ENCODE data around the gene HTRA3. TPM values are rescaled to one million over a fixed set of nuclear protein-coding genes. Genes with fewer than 3 reads are reported as not detected.

The HTRA3 gene
- polyA plus RNA-seq, 1 donor from 2014 or later, result not detected

GRCh38 chr4:8319731-8320385 lies 50.3 kb downstream of the HTRA3 start:
- TF ChIP-seq POLR2AphosphoS5 (IDR thresholded peaks at IDR 0.05), result no peak
- no peak for TF ChIP-seq EP300 (conservative IDR thresholded peaks at IDR 0.05; ENCODE audit: poor library complexity, severe bottlenecking)
- no peak for TF ChIP-seq REST (IDR thresholded peaks at IDR 0.05; ENCODE audit: borderline replicate concordance)
- no peak for TF ChIP-seq RAD21 (conservative IDR thresholded peaks at IDR 0.05)
- TF ChIP-seq TAF1 (IDR thresholded peaks at IDR 0.05; ENCODE audit: low read depth), result no peak
- TF ChIP-seq EZH2 (IDR thresholded peaks at IDR 0.05; ENCODE audit: borderline replicate concordance, insufficient read depth, low read length, poor library complexity, severe bottlenecking), result no peak
- TF ChIP-seq SMC3 (conservative IDR thresholded peaks at IDR 0.05; ENCODE audit: poor library complexity), result no peak
- no peak for TF ChIP-seq MXI1 (conservative IDR thresholded peaks at IDR 0.05; ENCODE audit: poor library complexity, severe bottlenecking)
- no peak for TF ChIP-seq CTCF (IDR thresholded peaks at IDR 0.05; ENCODE audit: poor library complexity, severe bottlenecking)
- Histone ChIP-seq H2AFZ (ENCODE audit: low read depth, low read length) (no peak overlapping the region), H3K27ac (ENCODE audit: low read length) (no peak overlapping the region), H3K9ac (ENCODE audit: low read length) (no peak overlapping the region), H3K4me3 (ENCODE audit: low read length) (no peak overlapping the region), H3K27me3 (ENCODE audit: insufficient read depth, low read depth, low read length) (no peaks in the 10 kb centered on the region), H3K36me3 (ENCODE audit: insufficient read depth, low read length) (no peaks in the 10 kb centered on the region), H4K20me1 (ENCODE audit: insufficient read depth) (no peaks in the 10 kb centered on the region), H3F3A (ENCODE audit: insufficient read depth, low read length, poor library complexity, severe bottlenecking) (no peaks in the 10 kb centered on the region), H3K9me2 (ENCODE audit: insufficient read depth, low read length) (no peaks in the 10 kb centered on the region), H3K4me2 (ENCODE audit: low read length) (no peak overlapping the region), H3K79me2 (replicated peaks; ENCODE audit: insufficient read depth, low read length) (no peaks in the 10 kb centered on the region), H3K9me3 (ENCODE audit: low read length) (no peaks in the 10 kb centered on the region)

GRCh38 chr4:8320386-8320750 lies 50.8 kb downstream of the HTRA3 start:
- H3K9ac ChIP-seq (ENCODE audit: low read length), result no peak overlapping the region
- no peaks in the 10 kb centered on the region for H3K9me3 ChIP-seq (ENCODE audit: low read length)
- no peaks in the 10 kb centered on the region for H4K20me1 ChIP-seq (ENCODE audit: insufficient read depth)
- H3K27me3 ChIP-seq (ENCODE audit: insufficient read depth, low read depth, low read length), result no peaks in the 10 kb centered on the region
- no peaks in the 10 kb centered on the region for H3K79me2 ChIP-seq (replicated peaks; ENCODE audit: insufficient read depth, low read length)
- no peak for TF ChIP-seq EP300 (conservative IDR thresholded peaks at IDR 0.05; ENCODE audit: poor library complexity, severe bottlenecking)
- no peak for TF ChIP-seq RAD21 (conservative IDR thresholded peaks at IDR 0.05)
- no peak for TF ChIP-seq SMC3 (conservative IDR thresholded peaks at IDR 0.05; ENCODE audit: poor library complexity)
- TF ChIP-seq REST (IDR thresholded peaks at IDR 0.05; ENCODE audit: borderline replicate concordance), result no peak
- no peak for TF ChIP-seq MXI1 (conservative IDR thresholded peaks at IDR 0.05; ENCODE audit: poor library complexity, severe bottlenecking)
- no peak for TF ChIP-seq CTCF (IDR thresholded peaks at IDR 0.05; ENCODE audit: poor library complexity, severe bottlenecking)
- TF ChIP-seq EZH2 (IDR thresholded peaks at IDR 0.05; ENCODE audit: borderline replicate concordance, insufficient read depth, low read length, poor library complexity, severe bottlenecking), result no peak
- no peak for TF ChIP-seq POLR2AphosphoS5 (IDR thresholded peaks at IDR 0.05)
- no peak for TF ChIP-seq TAF1 (IDR thresholded peaks at IDR 0.05; ENCODE audit: low read depth)
- H3F3A ChIP-seq (ENCODE audit: insufficient read depth, low read length, poor library complexity, severe bottlenecking), result no peaks in the 10 kb centered on the region
- no peaks in the 10 kb centered on the region for H3K9me2 ChIP-seq (ENCODE audit: insufficient read depth, low read length)
- H3K27ac ChIP-seq (ENCODE audit: low read length), result no peak overlapping the region
- no peak overlapping the region for H2AFZ ChIP-seq (ENCODE audit: low read depth, low read length)
- no peaks in the 10 kb centered on the region for H3K36me3 ChIP-seq (ENCODE audit: insufficient read depth, low read length)
- H3K4me3 ChIP-seq (ENCODE audit: low read length), result no peak overlapping the region
- no peak overlapping the region for H3K4me2 ChIP-seq (ENCODE audit: low read length)

All from neural cell (in vitro differentiated cells).